ENCODE measurements around the gene ACADS.
A peak's percentile ranks its signal among the peaks of the same experiment; 100 is the strongest.

ACADS gene

GRCh38 chr12:120761519-120761934 is 35.9 kb downstream of the ACADS start:
- H3K9me3 Mint-ChIP-seq = no peaks in the 10 kb centered on the region
- H3K27me3 Mint-ChIP-seq (ENCODE audit: low read depth, poor library complexity) = no peaks in the 10 kb centered on the region
- peaks cover 46% of the 10 kb centered on the region for H3K4me1 Mint-ChIP-seq
- H3K4me3 Mint-ChIP-seq = peak overlapping the region; percentile 20
- H3K27ac Mint-ChIP-seq = peak overlapping the region; percentile 97
- DNase-seq = no peak
- TF ChIP-seq, protein P1, sequence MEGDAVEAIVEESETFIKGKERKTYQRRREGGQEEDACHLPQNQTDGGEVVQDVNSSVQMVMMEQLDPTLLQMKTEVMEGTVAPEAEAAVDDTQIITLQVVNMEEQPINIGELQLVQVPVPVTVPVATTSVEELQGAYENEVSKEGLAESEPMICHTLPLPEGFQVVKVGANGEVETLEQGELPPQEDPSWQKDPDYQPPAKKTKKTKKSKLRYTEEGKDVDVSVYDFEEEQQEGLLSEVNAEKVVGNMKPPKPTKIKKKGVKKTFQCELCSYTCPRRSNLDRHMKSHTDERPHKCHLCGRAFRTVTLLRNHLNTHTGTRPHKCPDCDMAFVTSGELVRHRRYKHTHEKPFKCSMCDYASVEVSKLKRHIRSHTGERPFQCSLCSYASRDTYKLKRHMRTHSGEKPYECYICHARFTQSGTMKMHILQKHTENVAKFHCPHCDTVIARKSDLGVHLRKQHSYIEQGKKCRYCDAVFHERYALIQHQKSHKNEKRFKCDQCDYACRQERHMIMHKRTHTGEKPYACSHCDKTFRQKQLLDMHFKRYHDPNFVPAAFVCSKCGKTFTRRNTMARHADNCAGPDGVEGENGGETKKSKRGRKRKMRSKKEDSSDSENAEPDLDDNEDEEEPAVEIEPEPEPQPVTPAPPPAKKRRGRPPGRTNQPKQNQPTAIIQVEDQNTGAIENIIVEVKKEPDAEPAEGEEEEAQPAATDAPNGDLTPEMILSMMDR (IDR thresholded peaks at IDR 0.05) = no peak
- H3K36me3 Mint-ChIP-seq (ENCODE audit: low read depth) = peaks cover 55% of the 10 kb centered on the region

DNA sequence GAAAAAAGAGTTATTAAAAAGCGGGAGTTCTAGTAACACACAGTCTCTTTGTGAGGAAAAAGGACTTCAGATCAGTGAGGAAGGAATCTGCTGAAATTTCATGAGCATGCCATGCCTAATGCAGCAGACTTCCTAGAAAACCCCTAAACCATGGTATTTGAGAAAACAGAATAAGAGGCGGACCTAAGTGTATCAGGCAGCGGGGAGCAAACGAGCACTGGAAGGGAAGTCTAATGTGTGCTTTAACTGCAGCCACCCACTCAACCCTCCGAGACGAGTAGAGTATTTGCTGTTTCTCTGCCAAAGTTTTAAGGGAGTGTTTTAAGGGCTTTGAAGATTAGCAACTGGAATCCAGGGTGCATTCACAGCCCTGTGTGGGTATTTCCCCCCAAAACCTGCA is 36.5 kb downstream of the ACADS start:
- no peaks in the 10 kb centered on the region for H3K9me3 Mint-ChIP-seq
- no peaks in the 10 kb centered on the region for H3K27me3 Mint-ChIP-seq (ENCODE audit: low read depth, poor library complexity)
- no peak overlapping the region for H3K4me3 Mint-ChIP-seq
- H3K36me3 Mint-ChIP-seq (ENCODE audit: low read depth) = peaks cover 60% of the 10 kb centered on the region
- no peak for DNase-seq
- H3K4me1 Mint-ChIP-seq = peaks cover 46% of the 10 kb centered on the region
- TF ChIP-seq, protein P1 (IDR thresholded peaks at IDR 0.05) = no peak
- peak overlapping the region; percentile 97 for H3K27ac Mint-ChIP-seq

DNA sequence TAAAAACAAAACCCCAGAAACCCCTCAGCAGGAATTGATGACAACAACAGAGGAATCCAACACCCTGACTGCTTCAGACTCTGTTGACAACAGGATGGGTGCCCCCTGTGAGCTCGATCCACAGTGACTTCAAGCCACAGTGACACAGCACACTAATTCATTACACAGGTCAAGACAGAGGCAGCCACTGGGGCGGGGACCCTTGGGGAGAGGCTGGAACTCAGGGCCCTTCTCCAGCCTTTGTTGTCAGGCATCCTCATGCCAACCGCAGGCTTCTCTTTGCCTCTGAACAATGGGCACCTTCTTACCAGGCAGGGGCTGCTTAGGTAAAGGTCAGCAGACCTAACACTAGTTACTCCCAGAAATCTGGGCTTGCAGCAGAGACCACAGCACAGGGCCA is 37.6 kb downstream of the ACADS start:
- Mint-ChIP-seq H3K27me3 (ENCODE audit: low read depth, poor library complexity) (no peaks in the 10 kb centered on the region), H3K9me3 (no peaks in the 10 kb centered on the region), H3K4me3 (no peak overlapping the region), H3K36me3 (ENCODE audit: low read depth) (peaks cover 72% of the 10 kb centered on the region), H3K4me1 (peaks cover 46% of the 10 kb centered on the region), H3K27ac (peak overlapping the region; percentile 98)
- TF ChIP-seq, protein P1 (IDR thresholded peaks at IDR 0.05) = no peak
- no peak for DNase-seq

DNA sequence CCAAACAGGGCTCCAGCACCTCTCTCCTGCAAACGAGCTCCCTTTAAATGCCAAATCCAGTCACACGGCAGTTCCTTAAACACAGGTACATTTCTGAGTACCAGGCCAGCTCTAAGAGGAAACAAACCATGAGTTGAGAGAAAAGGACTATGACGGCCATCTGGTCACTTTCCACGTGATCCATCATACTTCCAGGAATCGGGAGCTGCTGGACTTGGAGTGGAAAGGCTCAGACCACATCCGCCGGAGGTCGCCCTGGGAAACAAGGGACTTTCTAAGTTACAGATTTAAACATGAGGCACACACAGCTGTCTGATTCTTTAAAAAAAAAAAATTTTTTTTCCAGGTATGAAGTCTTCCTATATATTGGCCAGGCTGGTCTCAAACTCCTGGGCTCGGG is 39.2 kb downstream of the ACADS start:
- Mint-ChIP-seq H3K27ac (no peak overlapping the region), H3K4me3 (no peak overlapping the region), H3K9me3 (no peaks in the 10 kb centered on the region), H3K4me1 (peaks cover 34% of the 10 kb centered on the region), H3K27me3 (ENCODE audit: low read depth, poor library complexity) (no peaks in the 10 kb centered on the region), H3K36me3 (ENCODE audit: low read depth) (peaks cover 78% of the 10 kb centered on the region)
- no peak for DNase-seq
- TF ChIP-seq, protein P1 (IDR thresholded peaks at IDR 0.05) = no peak

- peaks cover 84% of the 10 kb centered on the region for H3K36me3 Mint-ChIP-seq (ENCODE audit: low read depth)
- H3K4me3 Mint-ChIP-seq = no peak overlapping the region
- H3K9me3 Mint-ChIP-seq = no peaks in the 10 kb centered on the region
- no peaks in the 10 kb centered on the region for H3K27me3 Mint-ChIP-seq (ENCODE audit: low read depth, poor library complexity)
- TF ChIP-seq, protein P1 (IDR thresholded peaks at IDR 0.05) = no peak
- peak overlapping the region; percentile 17 for H3K27ac Mint-ChIP-seq
- DNase-seq = no peak
- peaks cover 32% of the 10 kb centered on the region for H3K4me1 Mint-ChIP-seq
These were observed 40.9 kb downstream of the ACADS start for GRCh38 chr12:120766566-120766965.
